ENCODE results near the gene TMEM266.

The TMEM266 gene

DNA sequence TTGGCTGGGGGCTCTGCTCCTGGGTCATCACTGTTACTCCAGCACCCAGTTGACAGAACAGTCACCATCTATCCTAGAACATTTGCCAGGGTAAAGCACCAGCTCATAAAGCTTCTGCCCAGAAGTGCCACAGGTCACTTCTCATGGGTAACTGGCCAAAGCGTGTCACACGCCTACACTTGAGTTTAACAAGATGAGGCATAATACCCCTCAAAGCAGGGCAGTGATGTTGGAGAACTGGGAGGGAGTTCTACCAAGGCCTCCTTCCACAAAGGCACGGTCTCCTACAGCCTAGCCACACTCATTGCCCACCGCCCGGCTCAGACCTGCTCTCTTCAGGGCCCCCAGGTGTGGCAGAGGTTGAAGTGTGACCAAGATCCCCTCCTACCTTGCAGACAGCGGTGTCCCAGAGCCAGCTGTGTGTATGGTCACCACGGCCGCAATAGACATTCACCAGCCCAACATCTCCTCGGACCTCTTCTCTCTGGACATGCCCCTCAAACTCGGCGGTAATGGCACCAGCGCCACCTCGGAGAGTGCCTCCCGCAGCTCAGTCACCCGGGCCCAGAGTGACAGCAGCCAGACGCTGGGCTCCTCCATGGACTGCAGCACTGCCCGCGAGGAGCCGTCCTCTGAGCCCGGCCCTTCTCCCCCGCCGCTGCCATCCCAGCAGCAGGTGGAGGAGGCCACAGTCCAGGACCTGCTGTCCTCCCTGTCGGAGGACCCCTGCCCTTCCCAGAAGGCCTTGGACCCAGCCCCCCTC lies 143.7 kb downstream of the TMEM266 start:
- DNase-seq (ENCODE audit: low read depth) = no peak

DNA sequence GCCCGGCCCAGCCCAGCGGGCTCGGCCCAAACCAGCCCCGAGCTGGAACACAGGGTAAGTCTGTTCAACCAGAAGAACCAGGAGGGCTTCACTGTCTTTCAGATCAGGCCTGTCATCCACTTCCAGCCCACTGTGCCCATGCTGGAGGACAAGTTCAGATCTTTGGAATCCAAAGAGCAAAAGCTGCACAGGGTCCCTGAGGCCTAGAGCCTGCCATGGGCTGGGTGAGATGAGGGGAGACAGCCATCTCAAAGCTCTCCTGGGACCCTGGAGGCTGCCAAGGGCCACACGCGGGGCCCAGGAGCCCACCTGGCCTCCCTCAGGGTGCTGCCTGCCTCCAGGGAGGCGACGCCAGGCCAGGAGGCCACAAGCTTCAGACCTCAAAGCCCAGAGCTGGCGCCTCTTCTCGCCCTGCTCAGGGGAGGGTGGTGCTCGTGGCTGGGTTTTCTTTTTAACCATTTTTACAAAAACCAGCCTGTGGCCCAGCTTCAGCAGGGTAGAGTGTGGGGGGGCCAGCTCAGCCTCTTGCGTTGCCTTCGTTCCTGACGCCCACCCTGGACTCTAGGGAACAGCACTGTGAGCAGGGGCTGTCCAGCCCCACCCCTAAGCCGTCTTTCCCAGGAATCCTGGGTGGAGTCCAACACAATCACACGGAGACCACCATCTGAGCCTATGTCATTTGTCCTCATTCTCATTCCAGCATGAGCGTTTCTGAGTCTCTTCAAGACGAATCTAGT lies 144.5 kb downstream of the TMEM266 start:
- DNase-seq (ENCODE audit: low read depth) = no peak

DNA sequence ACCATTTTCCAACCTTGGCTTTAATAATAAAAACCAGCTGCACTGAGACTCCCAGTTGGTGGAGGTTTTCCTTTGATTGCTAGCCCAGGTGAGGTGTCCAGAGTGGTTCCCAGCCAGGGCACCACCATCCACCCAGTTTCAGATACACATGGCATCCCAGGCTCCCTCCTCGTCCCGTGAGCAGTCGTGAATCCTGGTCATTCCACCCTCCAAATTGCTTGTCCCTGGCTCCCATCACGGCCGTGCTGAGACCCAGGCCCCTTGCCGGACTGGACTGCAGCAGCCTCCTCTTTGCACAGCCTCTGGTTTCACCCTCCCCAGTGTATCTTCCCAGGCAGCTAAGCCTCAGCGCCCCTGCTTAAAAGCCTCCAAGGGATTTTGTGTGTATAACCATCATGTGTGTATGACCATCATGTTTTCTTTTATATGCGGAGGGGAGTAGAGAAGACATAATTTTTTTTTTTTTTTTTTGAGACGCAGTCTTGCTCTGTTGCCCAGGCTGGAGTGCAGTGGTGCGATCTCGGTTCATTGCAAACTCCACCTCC lies 145.2 kb downstream of the TMEM266 start:
- DNase-seq (ENCODE audit: low read depth) = no peak

DNA sequence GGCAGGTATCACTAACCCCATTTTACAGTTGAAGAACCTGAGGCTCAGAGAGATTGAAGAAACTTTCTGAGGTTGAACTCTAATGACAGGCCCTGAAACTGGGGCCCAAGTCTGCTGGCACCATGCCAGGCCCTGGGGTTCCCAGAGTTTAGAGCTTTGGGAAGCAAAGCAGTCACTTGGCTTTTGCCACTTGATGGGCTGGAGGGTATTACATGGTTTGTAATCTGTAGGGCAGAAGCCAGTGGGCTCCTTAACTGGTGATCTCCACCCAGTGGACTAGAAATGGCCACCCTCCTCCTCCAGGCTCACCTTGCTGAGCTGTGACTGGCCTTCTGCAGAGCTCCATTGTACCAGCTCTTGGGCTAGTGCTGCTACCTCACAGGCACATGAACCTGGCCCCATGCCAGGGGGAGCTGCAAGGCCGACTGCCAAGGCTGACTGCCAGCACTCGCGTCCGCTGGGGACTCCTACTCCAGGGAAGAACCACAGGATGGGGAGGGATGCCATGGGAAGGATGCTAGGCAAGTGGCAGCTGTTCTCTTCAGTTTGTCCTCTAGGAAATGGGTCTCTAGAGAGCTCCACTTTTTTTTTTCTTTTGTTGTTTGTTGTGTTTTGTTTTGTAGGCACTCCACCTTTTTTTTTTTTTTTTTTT lies 146.7 kb downstream of the TMEM266 start:
- DNase-seq (ENCODE audit: low read depth) = no peak

DNA sequence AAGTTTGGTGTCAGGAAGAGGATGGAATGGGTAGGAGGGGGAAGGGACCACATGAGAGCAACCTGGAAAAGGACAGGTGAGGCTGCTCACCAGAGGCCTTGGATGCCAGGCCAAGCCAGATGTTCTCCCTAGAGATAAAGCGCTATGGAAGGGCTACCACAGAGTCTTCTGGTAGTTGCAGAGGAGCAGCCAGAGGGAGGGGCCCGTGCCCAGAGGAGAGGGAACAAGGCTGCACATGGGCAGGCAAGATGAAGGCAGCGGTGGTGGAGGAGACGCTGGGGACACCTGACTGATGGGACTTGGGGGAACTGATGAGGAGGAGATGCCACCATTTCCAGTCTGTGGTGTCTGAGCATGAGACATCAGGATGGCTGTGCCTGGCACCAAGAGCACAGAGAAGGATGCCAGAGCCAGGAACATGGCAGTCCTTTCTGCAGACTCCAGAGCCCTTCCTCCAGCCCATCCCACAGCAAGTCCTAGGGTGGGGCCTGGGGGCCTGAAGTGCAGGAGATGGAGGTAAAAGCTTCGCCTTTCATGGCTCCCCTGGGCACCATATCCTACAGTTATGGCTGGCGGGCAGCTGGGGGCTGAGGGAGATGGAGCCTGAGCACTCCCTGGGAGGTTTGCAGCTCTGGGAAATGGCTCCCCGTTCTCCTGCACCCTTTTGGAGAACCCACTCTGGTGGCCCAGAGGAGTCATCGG lies 148.4 kb downstream of the TMEM266 start:
- no peak for DNase-seq (ENCODE audit: low read depth)

DNA sequence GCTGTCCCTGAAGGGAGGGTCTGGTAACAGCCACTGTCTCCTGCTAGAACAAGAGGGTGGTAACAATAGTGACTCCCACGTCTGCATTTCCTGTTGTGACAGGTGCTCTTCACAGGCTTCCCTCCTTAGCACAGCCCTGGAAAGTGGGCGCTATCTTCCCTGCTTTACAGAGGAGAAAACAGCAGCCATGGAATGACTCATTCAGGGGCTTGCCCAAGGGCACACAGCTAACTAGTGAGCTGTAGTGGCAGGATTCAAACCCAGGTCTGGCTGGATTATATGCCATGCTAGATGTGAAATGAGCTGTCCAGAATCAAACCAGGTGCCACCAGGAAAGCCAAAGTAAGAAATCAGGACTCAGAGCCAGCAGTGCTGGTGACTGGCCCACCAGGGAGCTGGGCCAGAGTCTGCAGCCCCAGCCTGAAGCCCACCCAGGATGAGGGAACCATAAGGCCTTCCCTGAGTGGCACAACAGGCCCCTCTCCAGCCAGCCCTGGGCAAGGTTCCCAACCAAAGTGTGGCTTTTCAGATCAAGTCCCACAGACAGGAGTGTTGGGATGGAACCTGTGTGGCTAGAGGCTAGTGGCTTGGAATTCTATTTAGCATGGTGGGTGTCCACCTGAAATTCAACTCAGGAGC lies 149.1 kb downstream of the TMEM266 start:
- no peak for DNase-seq (ENCODE audit: low read depth)

DNA sequence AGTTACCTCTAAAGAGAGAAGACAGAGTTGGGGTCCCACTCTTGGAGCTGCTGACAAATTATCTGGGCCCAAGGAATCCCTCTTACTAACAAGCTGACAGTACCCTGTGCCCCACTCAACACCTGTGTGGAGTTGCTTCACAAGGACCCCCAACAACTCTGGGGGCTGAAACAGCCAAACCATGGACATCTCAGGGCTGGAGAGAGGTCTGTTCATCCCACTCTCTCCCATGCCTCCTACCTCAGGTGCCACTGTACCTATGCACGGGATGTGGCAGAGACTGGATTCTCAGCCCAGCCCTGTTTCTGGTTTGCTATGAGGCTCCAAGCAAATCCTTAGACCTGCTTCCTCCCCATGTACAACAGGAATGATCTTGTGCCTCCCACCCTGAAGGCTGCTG lies 149.7 kb downstream of the TMEM266 start:
- DNase-seq (ENCODE audit: low read depth) = no peak

DNA sequence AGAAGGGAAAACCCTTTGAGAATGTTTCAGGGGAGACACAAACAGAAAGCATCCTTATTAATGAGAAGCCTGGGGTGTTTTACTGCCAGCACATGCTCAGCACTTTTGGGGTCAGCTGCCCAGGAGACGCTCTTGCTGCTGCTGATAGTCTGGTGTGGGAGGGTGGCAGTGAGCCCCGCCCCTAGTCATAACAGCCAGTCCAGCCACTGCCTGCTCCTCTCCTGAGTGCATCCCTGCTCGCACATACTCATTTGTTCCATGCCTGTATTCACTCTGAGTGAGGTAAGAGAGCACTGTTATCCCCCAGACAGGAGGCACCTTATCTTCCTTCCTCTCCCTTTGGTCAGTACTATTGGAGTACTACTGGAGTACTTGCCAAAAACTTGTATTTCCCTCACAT lies 150.2 kb downstream of the TMEM266 start:
- DNase-seq (ENCODE audit: low read depth) = no peak

DNA sequence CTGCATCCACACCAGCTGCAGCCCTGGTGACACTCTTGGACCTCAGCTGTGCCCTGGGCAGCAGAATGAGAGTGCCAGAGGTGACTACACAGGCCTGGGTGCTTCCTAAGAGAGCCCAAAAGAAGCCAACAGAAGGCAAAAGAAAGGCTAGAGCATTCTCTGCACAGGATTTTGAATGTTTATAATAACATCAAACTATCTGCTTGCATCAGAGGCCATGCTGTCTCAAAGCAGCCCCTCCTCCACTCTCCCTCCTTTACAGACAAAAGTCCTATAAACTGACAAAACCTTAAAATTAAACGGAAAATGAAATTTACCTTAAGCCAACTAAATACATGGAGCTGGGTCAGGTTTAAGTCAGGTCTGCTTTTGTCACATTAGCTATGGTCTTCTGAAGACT lies 155.8 kb downstream of the TMEM266 start:
- no peak for DNase-seq (ENCODE audit: low read depth)

DNA sequence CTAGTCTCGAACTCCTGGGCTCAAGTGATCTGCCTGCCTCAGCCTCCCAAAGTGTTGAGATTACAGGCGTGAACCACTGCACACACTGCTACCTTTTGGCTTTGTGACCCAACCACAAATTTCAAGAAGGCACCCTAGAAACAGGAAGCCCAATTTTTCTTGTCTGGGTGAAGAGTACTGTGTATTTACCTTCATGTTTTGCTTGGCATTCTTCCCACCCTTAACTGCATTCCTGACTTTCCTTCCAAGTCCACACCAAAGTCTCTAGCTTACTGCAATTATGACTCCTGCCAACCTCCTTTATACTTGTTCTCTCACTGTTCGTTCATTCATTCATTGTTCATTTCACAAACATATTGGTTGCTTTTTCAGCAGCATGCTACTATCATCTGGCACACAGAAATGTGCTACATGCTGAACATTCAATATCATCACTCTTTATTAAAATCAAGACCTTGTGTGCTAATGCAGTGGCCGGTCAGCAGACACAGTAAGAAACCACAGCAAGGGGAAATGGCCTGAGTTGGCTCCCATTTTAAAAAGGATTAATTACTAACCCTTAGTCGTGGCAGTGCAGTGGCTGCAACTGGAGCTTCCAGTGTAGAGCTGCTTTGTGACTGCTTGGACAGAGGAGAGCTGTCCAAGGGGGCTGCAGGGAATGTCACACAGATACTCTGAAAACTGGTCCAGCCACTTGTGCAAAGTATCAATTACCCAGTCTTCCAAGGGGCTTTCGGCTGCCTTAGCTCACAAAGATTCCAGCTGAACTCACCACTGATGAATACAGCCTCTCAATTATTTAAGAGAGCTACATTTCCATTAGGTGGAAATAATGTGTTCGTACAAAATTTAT lies 157.5 kb downstream of the TMEM266 start:
- DNase-seq (ENCODE audit: low read depth) = no peak

DNA sequence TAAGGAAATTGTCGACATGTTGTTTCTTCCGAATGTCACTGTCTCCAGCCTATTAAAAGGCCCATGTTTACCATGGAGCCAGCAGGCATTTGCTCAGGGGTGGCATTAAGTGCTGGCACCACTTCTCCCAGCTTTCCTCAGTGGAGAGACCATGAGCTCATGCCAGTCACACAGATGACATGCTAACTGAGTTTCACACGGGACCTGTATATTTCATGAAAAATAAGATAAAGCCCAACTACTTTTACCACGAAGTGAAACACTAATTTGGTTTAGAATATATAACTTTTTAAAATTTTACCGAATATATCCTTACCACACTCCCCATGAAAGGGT lies 158.1 kb downstream of the TMEM266 start:
- no peak for DNase-seq (ENCODE audit: low read depth)

DNA sequence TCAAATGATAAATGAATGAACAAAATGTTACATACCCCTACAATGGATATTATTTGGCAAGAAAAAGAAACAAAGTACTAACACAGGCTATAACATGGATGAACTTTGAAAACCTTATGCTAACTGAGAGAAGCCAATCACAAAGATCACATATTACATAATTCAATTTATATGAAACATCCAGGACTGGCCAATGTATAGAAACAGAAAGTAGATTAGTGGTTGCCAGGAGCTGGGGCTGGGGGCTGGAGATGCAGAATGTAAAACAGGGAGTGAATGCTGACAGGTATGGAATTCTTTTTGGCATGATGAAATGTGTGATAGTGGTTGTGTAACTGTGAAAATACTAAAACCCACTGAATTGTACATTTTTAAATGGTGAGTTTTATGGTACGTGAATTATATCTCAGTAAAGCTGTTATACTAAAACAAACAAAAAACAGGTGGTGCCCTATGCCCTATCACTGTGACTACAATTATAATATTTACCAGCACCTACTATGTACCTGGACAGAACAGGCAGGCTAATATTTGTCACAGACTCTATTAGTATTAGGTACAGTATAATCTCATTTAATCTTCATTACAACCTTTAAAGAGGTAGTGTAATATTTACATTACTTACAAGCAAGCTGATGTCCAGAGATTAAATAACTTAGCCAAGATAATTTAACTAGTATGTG lies 161.4 kb downstream of the TMEM266 start:
- no peak for DNase-seq (ENCODE audit: low read depth)

DNA sequence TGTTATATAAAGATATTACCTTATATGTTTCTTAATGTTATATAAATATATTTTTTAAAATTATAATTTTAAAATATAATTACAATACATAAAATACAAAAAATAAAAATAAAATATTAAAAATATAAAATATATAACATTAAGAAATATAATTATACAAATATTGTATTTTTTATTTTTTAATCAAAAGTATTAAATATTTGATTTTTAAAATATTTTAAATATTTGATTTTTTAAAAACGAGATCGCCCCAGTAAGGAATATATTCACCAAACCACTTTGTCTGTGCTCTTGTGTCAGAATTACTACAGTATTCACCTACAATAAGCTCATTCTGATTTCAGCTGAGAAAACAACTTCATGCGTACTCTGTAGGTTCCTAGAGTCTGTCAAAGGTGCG lies 162.4 kb downstream of the TMEM266 start:
- DNase-seq (ENCODE audit: low read depth) = no peak

DNA sequence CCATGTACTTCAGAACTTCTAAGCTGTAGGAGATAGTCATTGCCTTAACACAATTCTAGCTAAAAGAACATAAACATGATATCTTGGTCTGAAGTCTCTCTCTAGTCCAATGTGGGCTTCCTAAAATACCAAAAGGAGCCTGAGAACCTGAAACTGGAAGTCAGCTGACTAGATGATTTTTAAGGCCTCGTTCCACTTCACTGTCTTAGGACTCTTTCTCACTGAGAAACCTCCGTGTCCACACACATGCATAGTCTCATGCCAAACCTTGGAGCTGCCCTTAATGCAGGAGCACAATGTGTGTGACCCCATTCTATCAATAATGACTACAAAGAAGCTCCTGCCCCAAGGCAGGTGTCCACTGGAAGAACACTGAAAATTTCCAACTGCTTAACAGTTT lies 163.7 kb downstream of the TMEM266 start:
- no peak for DNase-seq (ENCODE audit: low read depth)

DNA sequence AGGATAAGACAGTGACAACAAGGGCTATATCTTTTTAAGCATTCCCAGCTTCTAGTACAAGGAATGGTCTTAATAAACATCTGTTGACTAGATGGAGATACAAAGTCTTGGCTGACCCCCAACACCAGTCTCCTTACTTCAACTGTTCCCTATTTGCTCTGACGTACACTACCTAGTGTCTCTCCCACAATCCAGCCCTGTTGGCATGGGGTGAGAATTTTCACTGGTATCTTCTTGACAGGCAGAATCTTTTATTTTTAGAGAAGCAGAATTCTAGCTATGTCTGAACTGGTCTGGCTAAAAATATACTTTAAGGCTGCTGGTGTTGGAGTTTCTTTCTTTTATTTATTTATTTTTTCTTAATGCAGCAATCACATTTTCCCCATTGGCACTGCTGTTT lies 169.5 kb downstream of the TMEM266 start:
- DNase-seq (ENCODE audit: low read depth) = no peak

DNA sequence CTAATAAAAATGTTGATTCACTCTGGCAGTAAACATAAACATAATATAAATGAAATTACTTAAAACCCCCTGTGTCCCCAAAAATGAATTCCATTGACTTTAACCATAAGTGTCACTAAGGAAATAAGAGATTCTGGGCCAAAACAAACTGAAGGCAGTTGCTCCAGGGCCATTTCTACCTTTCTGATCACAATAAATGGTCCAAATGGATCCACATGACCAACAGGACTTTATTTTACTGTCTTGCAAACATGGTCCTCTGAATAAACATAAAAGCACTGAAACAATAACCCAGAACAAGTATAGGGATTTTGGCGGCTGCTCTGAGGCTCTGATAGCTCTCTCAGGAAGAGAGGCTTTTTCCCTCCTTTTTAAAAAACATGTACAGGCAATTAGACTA lies 174.1 kb downstream of the TMEM266 start:
- no peak for DNase-seq (ENCODE audit: low read depth)

DNA sequence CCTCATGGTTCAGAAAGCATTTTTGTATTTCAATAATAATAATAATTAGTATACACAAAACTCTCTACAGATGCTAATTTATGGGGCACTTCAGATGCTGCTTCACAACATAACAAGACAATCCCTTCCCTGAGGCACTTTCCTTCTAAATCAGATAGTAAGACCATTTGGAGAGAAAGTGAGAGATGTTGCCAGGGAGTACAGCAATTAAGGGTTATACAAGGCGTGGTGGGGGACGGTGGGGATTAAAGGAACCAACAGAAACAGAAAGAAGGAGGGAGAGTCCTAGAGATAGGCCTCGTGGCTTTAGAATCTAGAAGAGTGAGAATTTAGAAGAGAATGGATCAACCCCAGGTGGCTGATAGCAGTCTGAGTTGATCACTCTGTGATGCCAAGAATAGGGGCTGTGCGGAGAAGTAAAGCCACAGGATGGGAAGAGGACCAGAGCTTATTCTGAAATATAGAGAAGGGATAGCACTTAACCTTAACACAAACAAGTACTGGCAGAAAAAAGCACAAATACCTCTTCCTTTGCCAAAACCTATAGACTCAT lies 174.6 kb downstream of the TMEM266 start:
- no peak for DNase-seq (ENCODE audit: low read depth)

DNA sequence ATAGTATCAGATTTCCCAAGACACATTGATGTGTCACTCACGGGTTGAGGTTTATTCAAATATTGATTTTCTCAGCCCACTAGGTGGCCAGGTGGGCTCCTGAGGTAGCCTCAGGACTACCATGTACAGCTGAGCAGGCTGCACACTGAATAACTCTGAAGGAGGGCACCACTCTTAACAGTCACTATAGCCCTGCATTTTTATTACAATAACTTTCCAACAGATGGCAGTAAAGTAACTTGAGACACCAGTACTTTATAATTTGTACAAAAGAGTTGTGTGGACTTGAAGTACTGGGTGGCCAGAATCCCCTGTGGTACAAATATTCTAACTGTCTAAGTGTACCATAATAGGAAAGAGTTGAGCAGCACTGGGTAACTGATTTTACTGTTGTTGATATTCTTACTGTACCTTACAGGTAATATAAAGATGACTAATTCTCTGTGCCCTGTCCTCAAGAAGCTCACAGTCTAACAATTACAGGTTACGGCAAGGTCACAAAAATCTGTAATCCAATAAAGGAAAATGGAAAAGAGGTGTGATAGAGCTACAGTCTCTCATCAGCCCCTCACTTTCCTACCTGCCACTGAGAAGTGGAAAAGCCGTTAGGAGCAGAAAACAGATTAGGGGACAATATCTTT lies 175.5 kb downstream of the TMEM266 start:
- DNase-seq (ENCODE audit: low read depth) = no peak

DNA sequence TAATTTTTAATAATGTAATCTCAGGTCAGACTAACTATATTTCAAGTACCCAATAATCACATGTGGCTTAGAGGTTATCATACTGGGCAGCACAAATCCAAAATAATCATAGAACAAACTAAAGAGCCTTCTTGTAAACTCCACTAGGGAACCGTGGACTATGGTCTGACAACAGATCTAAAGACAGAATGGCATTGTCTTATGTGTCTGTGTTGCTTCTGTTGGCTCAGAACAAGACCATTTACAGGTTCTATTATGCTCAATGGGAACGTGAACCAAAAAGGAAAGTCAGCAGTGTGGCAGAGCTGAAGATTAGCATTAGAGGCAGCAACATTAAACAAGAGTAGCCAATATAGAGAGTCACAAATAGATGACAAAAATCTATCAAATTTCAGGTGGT lies 176.6 kb downstream of the TMEM266 start:
- no peak for DNase-seq (ENCODE audit: low read depth)

DNA sequence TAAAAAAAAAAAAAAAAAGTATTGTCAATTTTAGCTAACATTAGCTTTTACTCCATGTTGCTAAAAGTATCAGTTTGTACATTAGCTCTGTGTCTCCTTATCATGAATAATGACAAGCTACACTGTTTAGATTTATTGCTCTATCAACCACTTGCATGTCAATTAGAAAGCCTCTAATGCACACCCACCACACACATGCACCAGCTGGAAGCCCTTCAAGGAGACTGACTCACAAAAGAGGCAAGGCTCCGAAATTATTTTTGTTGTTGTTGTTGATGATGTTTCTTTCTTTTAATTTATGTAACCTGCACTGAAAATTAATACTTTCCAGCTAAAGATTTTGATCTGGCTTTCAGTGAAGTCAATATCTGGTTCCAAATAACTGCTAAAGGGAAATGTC lies 180.0 kb downstream of the TMEM266 start:
- DNase-seq (ENCODE audit: low read depth) = no peak

All from activated T-cell treated with anti-CD3 and anti-CD28 coated beads for 1 hour (primary cell).